HG02852 (cell line): ENCODE measurements around the gene OR1F1.
"Not testable (repeated sequence)": the region's sequence is repeated elsewhere in the genome, so short reads cannot be mapped to it uniquely, and the experiment has no call there.

Source experiments
- ATAC-seq: cut with Tn5 transposase; IDR thresholded peaks from one replicate; pipeline ENCODE4 v1.9.1; 2021; ENCODE audit warnings: mild to moderate bottlenecking, moderate library complexity; ENCODE audit not compliant: unreplicated experiment

The OR1F1 gene

GRCh38 chr16:3173892-3174617 is 13.9 kb upstream of the OR1F1 start:
- no peak for ATAC-seq

- ATAC-seq: no peak
These were observed 13.3 kb upstream of the OR1F1 start for GRCh38 chr16:3174618-3175148.

- no peak for ATAC-seq
These were observed 12.6 kb upstream of the OR1F1 start for GRCh38 chr16:3175157-3176093.

- no peak for ATAC-seq
These were observed 8.4 kb upstream of the OR1F1 start for GRCh38 chr16:3179651-3180050.

GRCh38 chr16:3180445-3180878 is 7.5 kb upstream of the OR1F1 start:
- ATAC-seq: no peak

- not testable (repeated sequence) for ATAC-seq
These were observed 5.8 kb upstream of the OR1F1 start for GRCh38 chr16:3182293-3182607.

- no peak for ATAC-seq
These were observed 5.2 kb upstream of the OR1F1 start for GRCh38 chr16:3182608-3183444.

GRCh38 chr16:3183445-3184139 is 4.4 kb upstream of the OR1F1 start:
- ATAC-seq: no peak

- ATAC-seq: no peak
These were observed 886 bp upstream of the OR1F1 start for GRCh38 chr16:3186946-3187690.

GRCh38 chr16:3188675-3188924 is 596 bp downstream of the OR1F1 start:
- ATAC-seq: no peak

- ATAC-seq: no peak
These were observed 1.2 kb downstream of the OR1F1 start for GRCh38 chr16:3188925-3189825.

GRCh38 chr16:3189869-3190268 is 1.9 kb downstream of the OR1F1 start:
- ATAC-seq: no peak

- ATAC-seq: no peak
These were observed 2.9 kb downstream of the OR1F1 start for GRCh38 chr16:3190949-3191353.

- ATAC-seq: no peak
These were observed 4.5 kb downstream of the OR1F1 start for GRCh38 chr16:3192476-3193019.

- ATAC-seq: no peak
These were observed 5.5 kb downstream of the OR1F1 start for GRCh38 chr16:3193221-3194212.

GRCh38 chr16:3194792-3195191 is 6.8 kb downstream of the OR1F1 start:
- ATAC-seq: no peak

GRCh38 chr16:3195975-3196374 is 8.0 kb downstream of the OR1F1 start:
- no peak for ATAC-seq
